GM18868 (cell line): Measurements from ENCODE around the gene KLF11.

ENCODE experiments used
- ATAC-seq: cut with Tn5 transposase; IDR thresholded peaks from one replicate; pipeline ENCODE4 v1.9.1; 2021; ENCODE audit warnings: mild to moderate bottlenecking, moderate library complexity; ENCODE audit not compliant: unreplicated experiment

Gene KLF11

DNA sequence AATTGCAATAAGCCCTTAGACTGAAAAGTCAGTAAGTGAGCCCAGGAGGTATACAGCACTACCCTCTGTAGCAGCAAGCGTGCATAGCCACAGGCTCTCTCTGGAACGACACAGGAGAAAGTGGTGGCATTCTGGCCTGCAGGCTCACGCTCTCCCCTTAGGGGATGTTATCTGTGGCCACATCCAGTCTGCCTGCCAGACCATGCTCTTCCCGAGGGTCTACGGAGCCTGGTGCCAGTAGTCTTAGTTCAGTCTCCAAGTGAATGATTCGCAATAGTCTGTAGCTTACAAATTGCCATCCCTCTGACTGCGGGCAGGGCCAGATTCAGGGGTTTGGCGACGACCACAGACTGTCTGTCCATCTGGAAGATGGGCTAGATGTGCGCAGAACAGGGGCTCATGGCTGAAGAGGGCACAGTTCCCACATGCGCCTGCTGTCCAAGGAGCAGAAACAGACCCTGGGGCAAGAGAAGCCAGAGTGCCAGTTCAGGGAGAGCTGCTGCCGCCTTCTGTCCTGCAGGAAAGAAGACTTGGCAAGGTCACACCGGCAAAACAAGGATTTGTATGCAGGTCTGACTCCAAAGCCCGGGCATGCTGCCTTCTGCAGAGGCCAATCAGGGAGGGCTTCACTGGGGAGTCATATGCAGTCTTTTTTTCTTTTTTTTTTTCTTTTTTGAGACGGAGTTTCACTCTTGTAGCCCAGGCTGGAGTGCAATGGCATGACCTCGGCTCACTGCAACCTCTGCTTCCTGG lies 3.5 kb upstream of the KLF11 start:
- ATAC-seq, result no peak

DNA sequence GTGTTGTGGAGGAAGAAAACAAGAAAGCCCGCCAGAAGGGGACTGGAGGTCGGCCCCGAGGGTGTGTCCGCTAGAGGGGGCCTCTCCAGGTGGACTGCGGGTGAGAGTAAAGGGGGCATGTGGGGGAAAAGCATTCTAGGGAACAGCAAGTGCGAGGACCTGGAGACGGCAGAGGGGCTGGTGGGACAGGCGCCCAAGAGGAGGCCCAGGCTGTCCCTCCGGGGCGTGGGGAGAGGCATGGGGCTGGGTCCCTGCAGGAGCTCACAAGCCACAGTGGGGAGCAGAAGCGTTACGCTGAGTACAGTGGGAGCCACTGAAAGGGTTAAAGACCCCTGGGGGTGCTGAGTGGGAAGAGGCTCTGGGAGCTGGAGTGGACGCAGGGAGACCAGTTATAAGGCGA lies 1.6 kb upstream of the KLF11 start:
- no peak for ATAC-seq

DNA sequence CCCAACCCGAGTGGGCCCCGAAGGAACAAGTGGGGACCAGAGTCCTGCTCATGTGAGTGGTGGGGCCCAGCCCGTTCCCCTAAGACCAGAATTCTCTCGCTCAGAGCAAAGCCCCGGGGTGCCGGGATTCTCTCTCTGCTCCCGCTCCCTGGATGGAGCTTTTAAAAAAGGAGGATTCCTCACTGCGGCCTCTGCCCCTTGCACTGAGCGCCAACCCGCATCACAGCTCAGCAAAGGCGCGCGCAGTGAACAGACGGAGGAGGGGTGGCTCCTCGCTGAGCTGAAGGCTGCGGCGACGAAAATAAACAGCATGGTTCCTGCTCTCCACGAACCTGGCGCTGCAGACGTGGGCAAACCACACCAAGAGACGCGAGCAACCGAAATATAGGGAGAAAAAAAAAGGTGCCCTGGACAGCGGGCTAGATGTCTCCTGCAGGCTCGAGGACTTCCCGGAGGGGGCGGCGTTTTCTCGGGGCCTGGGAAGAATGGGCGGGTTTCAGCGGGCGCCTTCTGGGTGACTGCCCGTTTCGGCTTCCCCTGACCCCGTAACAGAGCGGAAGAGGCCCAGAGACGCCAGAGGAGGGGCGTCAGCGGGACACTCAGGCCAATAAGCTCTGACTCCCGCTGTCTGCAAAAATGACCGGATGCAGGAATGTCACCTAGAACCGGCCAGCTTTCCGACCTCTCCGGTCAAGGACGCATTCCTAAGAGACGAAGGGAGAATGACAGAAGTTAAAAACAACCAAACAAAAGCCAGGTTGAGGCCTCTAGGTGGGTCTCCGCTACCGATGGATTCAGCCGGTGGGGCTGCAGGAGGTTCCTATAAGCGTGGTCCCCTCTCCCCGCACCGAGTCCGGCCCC lies 819 bp upstream of the KLF11 start:
- ATAC-seq, result no peak

DNA sequence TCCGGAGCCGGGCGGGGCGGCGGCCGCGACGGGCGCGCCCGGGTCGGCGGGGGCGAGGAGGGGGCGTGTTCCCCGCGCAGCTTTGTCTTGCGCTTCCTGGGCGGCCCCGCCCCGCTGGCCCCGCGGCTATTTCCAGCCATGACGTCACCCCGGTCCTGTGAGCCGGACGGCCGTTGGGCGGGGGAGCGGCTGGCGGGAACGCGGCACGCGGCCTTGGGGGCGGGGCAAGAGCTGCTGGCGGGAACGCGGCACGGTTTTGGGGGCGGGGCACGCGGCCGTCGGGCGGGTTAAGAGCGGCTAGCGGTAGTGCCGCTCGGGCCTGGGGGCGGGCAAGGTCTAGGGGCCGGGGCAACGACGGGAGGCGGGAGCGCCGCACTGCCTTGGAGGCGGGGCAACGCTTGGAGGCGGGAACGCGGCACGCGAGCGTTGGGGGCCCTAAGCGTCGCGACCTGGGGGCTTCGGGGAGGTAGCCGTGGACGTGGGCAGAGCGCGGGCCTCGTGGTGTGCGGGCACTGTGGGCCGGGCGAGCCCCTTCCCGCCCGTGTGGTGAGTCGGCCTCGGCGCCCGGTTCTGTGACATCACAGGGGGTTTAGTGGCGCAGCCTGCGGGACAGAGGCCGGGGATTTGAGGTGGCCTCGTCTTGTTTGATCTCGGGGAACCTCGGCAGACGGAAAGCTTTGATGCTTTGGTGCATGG lies 704 bp downstream of the KLF11 start:
- ATAC-seq, result peak; percentile 53

DNA sequence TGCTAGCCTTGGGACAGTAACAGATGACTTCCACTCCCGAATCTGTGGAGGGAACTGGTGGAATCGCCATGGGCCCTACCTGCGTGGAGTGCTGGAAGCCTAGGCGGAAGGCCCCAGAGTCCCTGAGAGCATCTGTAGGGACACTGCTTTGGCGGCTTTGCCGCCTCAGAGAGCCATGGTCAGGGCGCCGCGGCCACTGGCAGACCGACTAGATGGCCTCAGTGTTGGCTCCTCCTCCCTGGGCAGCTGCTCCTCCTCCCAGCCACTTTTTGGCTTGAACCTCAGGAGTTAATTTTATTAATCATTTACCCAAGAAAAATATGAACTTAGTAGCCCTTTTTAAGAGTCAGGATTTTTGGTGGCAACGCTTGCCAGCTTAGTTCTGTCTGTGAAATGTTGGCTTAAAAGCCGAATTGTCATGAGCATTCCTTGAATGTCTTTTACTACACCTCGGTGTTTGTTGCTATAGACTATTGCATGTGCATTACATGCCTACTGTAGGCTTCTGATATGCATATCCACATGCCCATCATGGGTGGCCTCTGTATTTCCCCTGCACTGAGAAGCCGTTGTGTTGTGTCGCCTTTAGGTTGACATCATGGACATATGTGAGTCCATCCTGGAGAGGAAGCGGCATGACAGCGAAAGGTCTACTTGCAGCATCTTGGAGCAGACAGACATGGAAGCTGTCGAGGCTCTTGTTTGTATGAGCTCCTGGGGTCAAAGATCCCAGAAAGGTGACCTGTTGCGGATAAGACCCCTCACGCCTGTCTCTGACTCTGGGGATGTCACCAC lies 2.4 kb downstream of the KLF11 start:
- ATAC-seq, result no peak

DNA sequence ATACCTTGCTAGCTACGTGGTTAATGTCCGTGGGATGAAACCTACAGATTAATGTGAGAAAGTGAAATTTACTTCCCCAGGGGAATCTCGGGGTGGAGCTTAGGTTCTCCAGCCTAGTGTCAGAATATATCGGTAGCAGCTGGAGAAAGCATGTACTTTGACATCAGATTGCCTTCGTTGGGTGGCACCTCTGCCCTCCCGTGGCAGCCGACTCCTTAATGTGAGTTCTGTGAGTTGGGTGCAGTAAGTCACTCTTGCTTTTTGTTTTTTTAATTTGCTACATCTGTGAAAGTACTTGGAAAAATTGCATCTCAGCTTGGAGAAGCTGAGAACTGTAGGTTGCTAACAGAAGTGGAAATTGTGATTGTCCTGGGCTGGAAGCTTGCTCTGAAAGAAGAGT lies 3.6 kb downstream of the KLF11 start:
- no peak for ATAC-seq

DNA sequence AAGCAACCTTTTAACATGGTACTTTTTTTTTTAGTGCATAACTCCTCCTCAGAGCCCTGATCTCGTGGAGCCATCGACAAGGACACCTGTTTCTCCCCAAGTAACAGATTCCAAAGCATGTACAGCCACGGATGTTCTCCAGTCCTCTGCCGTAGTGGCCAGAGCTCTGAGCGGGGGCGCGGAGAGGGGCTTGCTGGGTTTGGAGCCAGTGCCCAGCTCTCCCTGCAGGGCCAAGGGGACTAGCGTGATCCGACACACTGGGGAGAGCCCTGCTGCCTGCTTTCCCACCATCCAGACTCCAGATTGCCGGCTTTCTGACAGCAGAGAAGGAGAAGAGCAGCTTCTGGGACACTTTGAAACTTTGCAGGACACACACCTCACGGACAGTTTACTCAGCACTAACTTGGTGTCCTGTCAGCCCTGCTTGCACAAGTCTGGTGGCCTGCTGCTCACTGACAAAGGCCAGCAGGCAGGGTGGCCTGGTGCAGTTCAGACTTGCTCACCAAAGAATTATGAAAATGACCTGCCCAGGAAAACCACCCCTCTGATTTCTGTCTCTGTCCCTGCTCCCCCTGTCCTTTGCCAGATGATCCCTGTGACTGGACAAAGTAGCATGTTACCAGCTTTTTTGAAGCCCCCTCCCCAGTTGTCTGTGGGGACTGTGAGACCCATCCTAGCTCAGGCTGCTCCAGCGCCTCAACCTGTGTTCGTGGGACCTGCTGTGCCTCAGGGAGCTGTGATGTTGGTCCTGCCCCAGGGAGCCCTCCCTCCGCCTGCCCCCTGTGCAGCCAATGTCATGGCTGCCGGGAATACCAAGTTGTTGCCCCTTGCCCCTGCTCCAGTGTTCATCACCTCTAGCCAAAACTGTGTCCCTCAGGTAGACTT lies 4.5 kb downstream of the KLF11 start:
- no peak for ATAC-seq

DNA sequence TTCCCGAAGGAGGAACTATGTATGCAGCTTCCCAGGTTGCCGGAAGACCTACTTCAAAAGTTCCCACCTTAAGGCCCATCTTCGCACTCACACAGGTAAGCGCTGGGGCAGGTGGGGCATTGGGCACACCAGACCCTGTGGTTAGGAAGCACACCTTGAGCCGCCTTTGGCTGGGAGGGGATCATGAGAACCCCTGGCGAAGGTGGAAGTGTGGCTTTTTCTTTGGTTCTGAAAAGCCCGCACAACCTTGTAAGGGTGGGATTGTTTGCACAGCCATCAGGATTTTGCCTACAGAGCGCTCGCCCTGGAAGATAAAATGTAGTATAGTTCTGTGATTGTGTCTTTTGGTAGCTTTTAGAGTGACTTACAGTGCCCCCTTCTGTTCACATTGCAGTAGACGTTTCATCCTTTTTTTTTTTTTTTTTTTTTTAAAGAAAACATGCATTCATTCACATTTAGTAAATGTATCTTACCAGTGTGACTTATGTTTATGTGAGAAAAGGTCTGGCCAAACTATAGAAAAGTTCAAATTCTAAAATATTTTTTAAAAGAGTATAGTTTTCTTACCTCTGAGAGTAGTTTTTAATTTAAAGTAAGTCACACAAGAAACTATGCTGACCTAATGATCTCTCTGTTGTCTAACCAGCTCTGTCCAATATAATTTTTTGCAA lies 5.3 kb downstream of the KLF11 start:
- ATAC-seq, result no peak

DNA sequence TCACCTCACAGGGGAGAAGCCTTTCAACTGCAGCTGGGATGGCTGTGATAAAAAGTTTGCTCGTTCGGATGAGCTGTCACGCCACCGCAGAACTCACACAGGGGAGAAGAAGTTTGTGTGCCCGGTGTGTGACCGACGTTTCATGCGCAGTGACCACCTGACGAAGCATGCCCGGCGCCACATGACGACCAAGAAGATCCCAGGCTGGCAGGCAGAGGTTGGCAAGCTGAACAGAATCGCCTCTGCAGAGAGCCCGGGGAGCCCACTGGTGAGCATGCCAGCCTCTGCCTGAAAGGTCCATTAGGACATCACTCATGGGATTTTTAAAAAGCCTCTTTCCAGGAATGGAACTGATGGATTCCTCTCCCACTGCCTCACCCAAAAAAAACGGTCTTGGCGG lies 8.9 kb downstream of the KLF11 start:
- ATAC-seq, result no peak

DNA sequence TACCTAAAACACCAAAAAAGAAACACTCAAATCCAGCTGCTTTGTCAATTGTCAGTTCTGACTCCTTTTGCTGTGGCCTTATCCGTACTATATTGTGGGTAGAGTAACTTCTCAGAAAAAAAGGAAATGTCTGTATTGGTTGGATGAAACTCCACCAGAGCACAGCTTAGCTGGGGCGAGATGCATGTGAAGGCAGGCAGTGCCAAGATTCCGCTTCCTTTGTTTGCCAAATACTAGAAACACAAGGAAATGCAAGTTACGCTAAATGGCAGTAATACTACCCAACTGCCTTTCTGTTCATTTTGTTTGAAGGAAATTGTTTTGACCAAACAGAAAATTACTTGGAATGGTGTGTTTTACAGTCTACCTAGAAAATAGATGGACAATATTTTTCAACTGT lies 10.0 kb downstream of the KLF11 start:
- no peak for ATAC-seq

DNA sequence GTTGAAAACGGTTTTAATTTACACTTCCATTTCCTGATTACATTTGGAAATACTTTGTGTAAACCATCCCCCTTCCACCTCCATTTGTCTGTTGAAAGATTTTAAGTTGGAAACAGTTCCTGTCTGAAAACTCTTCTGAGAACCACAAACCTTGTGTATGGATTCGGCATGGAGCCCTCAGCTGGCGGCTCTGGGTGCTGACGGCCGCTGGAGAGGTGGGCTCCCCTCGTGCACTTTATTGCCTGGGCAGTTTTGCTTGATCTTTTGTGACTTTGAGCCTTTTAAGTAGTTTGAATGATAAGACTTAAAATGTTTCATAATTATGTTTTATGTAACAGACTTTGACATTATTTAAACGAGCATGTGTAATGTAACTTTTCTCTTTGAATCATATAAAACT lies 11.1 kb downstream of the KLF11 start:
- no peak for ATAC-seq

DNA sequence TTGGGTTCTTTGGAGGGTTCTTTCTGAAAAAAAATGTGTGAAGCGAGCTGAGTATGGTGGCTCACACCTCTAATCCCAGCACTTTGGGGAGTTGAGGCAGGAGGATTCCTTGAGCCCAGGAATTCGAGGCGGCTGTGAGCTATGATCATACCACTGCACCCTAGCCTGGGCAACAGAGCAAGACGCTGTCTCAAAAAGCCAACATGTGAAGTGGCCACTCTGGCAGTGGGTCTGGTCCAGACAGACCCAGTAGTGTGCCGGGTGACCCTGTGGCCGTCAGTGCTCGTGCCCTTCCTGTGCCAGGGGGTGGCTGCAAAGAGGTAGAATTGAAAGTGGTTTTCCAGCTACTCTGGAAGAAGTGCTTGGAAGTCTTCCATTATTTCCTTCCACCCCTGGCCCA lies 11.6 kb downstream of the KLF11 start:
- no peak for ATAC-seq

DNA sequence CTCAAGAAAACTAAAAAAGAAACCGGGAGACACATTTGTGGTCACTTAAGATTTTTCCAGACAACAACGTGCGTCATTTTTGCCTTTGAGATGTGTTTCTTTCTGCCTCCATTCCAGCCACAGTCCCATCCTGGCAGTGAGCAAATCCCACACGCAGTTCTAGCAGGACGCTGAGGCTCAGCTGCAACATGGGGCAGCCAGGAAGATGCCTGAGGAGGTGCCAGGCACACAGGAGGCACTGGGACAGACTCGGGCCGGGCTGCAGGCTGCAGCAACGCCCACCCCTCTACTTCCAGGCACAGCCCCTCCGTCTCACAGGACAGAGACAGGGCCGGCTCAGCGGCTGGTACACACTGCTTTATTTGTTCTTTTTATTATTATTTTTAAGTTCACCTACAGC lies 13.1 kb downstream of the KLF11 start:
- no peak for ATAC-seq

DNA sequence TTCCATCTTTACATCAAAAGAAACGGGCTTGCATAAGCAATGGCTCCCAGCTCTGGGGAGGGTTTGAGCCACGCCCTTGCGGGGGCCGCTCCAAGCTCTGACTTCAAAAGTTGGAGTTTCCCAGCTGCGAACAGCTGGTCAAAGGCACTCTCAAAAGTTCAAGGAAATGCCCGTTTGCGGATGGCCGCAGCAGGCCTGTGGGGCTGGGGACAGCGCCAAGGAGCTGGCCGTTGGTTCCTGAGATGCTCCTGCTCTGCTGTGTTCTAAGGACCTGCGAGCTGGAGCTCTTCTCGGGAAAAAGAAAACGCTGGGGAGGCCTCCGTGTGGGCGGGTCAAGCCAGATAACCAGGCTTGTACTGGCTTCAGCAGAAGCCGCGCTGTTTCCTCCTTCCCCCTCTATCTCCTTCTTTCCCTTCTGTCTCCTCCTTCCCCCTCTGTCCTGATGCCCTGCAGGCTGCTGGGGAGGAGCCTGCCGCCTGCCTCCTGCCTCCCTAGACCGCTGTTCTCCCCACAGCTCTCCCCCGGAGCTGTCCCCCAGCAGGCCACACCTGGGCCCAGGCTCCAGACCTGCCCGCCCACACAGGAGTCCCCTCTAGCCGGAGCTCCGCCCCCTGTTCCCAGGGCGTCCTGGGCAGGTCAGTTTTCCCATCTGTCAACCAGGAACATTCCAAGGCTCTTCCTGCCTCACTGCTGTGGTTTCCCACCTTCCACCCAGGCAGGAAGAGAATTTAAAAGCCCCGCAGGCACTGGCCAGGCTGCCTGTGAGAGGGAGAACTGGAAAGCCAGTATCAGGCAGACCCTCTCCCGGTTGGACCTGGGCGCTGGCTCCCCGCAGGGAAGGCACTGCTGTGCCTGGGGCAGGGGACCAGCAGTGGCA lies 14.1 kb downstream of the KLF11 start:
- ATAC-seq, result no peak

DNA sequence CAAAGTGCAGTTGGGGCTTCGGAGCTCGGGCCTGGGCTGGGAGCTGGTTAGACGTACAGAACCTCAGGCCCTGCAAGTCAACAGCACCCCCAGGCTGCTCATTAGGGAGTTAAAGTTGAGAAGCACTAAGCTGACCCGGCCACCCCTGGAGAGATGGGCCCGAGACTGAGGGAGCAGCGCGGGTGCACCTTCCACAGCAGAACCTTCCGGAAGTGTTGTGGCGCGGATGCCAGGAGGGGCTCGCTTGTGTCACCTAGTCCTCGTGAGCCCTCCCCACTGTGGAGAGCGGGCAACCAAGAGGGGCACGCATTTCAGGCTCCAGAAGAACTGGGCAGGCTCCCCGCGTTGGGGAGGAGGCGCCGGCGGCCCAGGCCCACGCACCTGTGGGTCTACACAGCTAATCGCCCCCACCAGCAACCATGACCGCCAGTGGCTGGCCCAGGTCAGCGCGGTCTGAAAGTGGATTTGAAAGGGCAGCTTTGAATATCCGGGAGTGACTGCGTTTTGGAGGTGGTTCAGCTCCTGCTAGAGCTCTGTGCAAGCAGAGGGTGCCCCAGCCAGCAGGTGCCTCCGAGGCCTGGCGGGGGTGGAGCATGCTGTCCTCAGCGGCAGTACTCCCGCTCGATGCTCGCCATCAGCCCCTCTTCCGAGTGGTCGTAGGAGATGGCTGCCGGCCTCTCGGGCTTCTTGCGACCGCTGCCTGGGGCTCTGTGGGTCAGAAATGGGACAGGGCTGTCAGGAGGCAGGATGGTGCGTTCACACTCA lies 15.1 kb downstream of the KLF11 start:
- ATAC-seq, result no peak

DNA sequence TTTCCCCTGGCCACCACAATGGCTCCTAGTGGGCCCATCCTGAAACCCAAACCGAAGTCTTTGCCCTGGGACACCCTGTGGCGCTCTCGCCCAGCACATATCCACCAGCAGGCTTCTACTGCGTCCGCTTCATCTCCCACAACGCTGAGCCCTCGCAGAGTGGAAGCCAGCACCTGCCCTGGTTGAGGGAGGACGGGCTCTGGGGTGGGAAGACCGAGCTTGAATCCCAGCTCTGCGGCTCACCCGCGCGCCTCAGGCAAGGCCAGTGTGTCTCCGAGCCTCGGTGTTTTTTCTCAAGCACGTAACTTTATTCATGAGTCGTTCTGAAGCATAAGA lies 15.6 kb downstream of the KLF11 start:
- no peak for ATAC-seq

DNA sequence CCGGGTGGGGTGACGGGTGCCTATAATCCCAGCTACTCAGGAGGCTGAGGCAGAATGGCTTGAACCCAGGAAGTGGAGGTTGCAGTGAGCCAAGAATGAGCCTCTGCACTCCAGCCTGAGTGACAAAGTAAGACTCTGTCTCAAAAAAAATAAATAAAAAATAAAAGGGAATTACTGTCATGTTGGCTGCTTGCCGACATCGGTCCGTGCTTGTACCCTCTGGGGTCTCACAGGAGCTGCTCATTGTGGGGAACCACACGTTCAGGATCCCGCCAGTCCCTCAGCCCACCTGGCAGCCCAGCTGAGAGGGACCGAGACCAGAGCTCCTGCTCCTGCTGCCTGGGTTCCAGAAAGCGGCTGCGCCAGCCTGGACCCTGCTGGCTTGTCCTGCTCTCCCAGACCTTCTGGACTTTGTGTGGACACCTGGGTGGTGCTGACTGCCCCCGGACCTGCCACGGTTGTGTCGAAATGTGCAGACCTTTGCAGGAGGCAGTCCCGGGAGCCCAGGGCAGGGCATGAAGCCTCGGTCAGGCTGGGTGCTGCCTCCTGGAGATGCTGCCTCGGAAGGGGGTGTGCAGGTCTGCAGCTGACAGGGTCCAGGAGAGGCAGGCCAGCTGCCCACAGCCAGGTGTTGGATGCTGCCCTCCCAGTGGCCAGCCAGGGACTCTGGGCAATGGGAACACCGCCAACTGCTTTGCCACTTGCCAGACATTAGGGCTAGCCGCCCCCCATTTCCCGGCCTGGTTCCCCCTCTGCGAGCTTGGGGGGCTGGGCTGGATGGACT lies 16.4 kb downstream of the KLF11 start:
- no peak for ATAC-seq
